ENCODE measurements around the gene RGS16.
A peak's percentile ranks its signal among the peaks of the same experiment; 100 is the strongest.

RGS16 gene

GRCh38 chr1:182629080-182629479 lies 24.9 kb upstream of the RGS16 start:
- DNase-seq: no peak

GRCh38 chr1:182628657-182629056 lies 24.5 kb upstream of the RGS16 start:
- DNase-seq: no peak

DNA sequence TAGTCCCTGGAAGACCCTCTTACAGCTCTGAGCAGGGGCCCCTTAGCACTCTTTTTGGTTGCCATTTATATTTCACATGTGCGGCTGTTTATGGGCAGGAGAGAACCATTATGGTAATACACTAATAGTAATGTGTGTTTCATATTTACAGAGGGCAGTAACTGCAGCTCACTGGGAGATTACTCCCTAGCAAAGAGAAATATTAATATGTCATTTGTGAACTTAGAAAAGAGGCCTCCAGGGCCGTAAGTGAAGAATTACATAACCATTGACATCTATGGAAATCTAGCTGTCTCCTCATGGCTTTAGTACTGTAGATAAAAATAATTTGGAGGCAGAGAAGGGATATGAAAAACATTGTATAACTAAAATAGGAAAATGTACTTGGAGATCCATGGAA lies 23.4 kb upstream of the RGS16 start:
- no peak for DNase-seq

GRCh38 chr1:182626527-182626926 lies 22.3 kb upstream of the RGS16 start:
- DNase-seq: no peak

- DNase-seq: no peak
Observed at GRCh38 chr1:182625719-182626504, 21.7 kb upstream of the RGS16 start.

DNA sequence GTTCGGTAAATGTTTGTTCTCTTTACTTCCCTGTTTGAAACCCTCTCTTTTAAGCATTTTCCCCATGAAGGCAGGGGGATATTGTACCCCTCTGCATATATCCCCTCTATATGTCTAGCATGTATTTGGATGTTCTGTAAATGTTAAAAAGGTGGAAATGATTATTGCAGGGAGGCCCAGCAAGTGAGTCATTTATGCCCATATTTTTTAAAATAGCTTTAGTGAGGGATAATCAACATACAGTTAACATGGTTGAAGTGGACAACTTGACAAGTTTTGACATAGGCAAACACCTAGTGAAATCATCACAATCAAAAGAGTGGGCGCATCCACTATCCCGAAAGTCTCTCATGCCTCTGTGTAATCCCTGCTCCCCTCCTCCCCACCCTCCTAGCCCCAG lies 20.8 kb upstream of the RGS16 start:
- DNase-seq: no peak

- DNase-seq: peak in 1 of 2 donors; percentile 37
Observed at GRCh38 chr1:182624577-182624976, 20.4 kb upstream of the RGS16 start.

- DNase-seq: peak; percentile 31 to 76
Observed at GRCh38 chr1:182622901-182623528, 18.8 kb upstream of the RGS16 start.

DNA sequence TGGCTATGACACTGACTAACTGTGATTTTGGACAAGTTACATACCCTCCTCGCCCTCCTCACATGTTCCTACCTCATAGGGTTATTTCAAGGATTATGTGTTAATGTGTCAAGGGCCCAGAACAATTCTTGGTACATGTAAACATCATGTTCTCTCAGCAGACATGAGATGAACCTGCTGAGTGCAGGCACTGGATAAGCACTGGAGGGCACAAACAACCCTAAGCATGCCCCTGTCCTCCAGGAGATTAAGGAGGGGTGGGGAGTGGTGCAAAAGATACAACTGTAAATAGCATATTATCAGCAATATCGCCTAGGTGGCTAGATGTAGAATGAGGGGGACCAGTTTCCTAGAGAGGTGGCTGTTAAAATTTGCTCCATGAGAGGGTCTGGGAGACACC lies 17.7 kb upstream of the RGS16 start:
- no peak for DNase-seq

GRCh38 chr1:182620924-182621585 lies 16.9 kb upstream of the RGS16 start:
- DNase-seq: peak in 1 of 2 donors; percentile 11

GRCh38 chr1:182617734-182618351 lies 13.7 kb upstream of the RGS16 start:
- DNase-seq: no peak

- no peak for DNase-seq
Observed at GRCh38 chr1:182617014-182617429, 12.8 kb upstream of the RGS16 start.

DNA sequence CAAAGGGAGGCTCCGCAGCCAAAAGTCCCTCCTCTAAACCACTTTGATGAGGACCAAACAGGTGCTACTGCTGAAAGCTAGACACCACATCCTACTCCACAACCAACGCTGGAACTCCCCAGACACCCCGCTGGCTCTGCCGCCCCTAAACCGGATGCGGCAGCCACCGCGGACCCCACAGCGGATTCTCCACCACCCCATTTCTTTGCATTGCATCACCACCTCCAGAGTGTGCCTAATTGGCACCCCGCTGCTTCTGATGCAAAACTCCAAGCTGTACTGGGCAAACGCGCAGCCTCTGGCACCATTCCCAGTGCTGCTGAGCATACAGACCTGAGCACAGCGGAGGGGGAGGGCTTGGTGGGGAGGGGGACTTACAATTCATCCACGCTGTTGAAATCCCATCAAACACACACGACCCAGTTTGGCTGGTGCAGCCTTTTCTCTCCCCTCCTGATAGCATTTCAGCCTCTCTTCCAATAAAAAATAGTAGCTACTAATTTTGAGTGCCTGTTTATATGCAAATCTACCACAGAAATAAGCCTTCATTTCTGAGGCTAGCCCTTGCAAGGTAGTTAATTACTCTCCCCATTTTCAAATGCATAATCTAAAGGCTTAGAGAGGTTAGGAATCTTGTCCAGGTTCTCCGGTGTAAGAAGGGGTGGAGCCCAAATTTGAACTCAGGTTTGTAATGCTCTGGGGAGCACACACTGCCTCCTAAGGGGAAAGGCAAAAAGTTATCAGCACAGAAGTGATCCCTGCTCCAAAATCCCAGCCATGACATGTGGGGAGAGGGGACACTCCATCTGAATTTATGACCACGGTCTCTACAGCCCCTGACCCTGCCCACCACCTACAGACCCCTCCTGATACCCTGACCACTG lies 12.2 kb upstream of the RGS16 start:
- DNase-seq: no peak

- no peak for DNase-seq
Observed at GRCh38 chr1:182615468-182616129, 11.4 kb upstream of the RGS16 start.

GRCh38 chr1:182614796-182615454 lies 10.7 kb upstream of the RGS16 start:
- DNase-seq: peak; percentile 87 to 88

DNA sequence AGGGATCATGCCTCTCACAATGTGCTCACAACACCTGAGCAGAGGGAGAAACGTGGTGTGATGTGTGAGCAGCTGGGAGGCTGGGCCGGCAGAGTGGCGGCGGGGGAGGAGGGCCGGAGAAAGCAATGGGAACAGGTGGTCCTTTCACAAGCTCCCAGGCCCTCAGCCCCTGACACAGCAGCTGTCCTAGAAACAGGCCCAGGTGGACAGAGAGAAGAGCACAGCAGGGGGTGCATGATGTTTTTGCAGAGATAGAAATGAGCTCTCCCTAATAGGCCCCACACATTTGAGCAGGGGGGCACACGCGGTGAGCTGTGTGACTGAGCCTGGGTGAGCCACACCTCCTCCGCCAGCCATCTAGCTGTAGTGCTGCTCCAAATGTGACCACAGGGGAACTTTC lies 7.6 kb upstream of the RGS16 start:
- no peak for DNase-seq

DNA sequence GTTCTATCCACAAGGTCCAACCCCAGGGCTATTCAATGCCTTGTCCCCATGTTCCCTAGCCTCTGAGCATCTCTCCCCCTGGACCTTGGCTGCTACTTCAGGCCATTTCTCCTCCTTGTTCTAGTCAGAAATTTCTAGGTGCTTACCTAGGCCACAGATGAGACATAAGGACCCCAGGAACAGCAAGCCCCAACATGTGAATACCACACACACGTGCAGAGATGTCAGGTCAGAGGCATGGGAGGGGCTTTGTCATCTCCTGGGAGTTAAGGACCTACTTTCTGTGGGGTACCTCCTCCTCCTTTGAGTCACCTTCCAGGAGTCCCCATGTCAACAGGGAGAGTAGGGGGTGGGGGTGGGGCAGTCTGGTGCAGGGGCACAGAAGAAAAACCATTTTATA lies 7.1 kb upstream of the RGS16 start:
- no peak for DNase-seq

DNA sequence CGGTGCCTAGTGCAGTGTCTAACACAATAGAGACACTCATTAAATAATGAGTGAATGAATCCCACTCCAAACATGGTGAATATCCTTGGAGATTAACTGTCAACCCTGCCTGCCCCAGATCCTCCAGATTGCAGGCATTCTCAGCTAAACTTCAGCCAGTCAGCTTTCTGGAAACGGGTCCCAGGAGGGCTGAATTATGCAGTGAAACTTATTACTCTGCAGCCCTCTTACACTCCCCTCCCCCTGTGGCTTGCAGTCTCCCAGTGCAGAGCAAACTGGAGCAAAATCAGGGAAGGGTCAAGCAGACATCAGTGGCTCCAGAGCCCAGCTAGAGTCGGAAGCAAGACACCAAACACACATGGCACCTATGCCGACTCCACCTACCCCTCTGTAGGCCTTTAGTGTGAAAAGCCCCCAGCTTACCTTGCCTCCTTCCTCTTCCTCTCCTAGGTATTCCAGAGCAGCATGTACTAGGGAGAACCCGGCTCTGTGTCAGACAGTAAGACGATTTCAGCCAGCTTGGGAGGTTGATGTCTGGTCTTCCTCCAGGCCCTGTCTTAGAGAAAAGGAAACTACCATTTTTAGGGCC lies 6.5 kb upstream of the RGS16 start:
- no peak for DNase-seq

DNA sequence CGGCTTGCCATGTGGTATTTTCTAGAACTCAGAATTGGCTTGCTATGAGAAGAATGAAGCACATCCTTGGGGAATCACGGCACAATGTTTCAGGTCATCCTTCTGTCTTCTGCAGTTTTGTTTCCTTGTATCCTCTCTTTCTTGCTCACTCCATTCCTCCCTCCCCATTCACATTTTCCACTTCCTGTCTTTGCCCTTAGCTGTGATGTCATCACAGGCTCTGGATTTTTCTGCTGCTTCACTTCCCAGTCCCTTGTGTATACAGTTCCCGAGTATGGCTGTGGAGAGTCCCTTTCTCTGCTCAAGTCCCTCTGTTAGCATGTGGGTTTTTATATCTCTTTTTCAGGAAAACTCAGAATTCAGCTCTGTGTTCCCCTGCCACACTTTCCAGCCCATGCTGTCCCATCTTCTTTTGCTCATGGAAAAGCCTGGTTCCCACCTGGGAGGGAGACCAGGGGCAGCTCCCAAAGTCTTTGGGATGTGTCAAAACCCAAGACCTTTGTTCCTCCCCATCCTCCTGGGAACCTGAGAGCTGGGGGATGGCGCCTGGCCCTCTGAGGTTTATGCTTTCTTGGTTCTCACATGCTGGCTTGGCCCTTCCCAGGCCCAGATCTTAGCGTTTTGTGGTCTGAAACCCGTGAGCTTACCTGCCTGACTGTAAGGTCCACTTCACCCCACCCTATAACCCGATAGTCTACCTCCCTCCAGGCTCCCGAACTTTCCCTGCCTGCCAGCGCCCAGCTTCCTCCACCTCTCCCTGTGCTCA lies 4.8 kb upstream of the RGS16 start:
- DNase-seq: peak in 1 of 2 donors; percentile 49

- DNase-seq: no peak
Observed at GRCh38 chr1:182608236-182608635, 4.0 kb upstream of the RGS16 start.

All from inflammatory macrophage treated with lipopolysaccharide for 1 hour (primary cell).